ENCODE results near the gene REL.

DNA sequence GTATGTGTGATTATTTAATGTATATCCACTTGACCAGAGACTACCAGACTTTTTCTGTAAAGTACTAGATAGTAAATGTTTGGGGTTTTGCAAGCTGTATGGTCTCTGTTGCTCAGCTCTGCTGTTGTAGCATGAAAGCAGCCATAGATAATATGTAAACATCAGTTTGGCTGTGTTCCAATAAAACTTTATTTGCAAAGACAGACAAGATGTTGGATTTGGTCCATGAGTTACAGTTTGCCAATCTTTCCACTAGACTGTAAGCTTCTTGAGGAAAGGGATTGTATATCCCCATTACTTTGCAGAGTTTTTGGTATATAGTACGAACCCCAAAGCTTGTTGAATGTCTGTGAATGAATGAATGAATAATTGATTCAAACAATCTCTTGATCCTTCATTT is 17.2 kb downstream of the REL start:
- TF ChIP-seq ZNF274 (IDR thresholded peaks at IDR 0.05; ENCODE audit: low read depth, low read length) (no peak), SUZ12 (IDR thresholded peaks at IDR 0.05; ENCODE audit: extremely low read depth, insufficient read depth, insufficient read length) (no peak)

Measured in NT2/D1 (cell line).